ENCODE results near the gene DNAJC6.

The DNAJC6 gene

GRCh38 chr1:65443647-65444046 is 134.3 kb downstream of the DNAJC6 start:
- Histone ChIP-seq H4K20me1 (ENCODE audit: insufficient read depth, low read length, poor library complexity, severe bottlenecking) (no peaks in the 10 kb centered on the region), H3K9me3 (ENCODE audit: insufficient read depth, low read depth, low read length) (no peaks in the 10 kb centered on the region), H2AFZ (ENCODE audit: low read length) (no peak overlapping the region), H3K4me1 (ENCODE audit: insufficient read depth, low read length, poor library complexity, severe bottlenecking) (no peaks in the 10 kb centered on the region), H3K36me3 (ENCODE audit: insufficient read depth, low read length) (no peaks in the 10 kb centered on the region), H3K79me2 (ENCODE audit: insufficient read depth, low read length) (no peaks in the 10 kb centered on the region), H3F3A (ENCODE audit: low read depth) (no peaks in the 10 kb centered on the region), H3K4me3 (ENCODE audit: low read length, poor library complexity, severe bottlenecking) (no peak overlapping the region), H3K4me2 (ENCODE audit: low read depth, low read length, poor library complexity, severe bottlenecking) (no peak overlapping the region), H3K9ac (ENCODE audit: low read depth, low read length, poor library complexity, severe bottlenecking) (no peak overlapping the region), H3K27me3 (ENCODE audit: insufficient read depth, low read length, poor library complexity, severe bottlenecking) (no peaks in the 10 kb centered on the region), H3K9me2 (replicated peaks; ENCODE audit: low read depth, low read length) (no peaks in the 10 kb centered on the region)
- TF ChIP-seq CTCF (conservative IDR thresholded peaks at IDR 0.05; ENCODE audit: low read length) (no peak), EZH2phosphoT487 (IDR thresholded peaks at IDR 0.05; ENCODE audit: borderline replicate concordance) (no peak)

GRCh38 chr1:65444128-65444640 is 134.8 kb downstream of the DNAJC6 start:
- Histone ChIP-seq H3K9me3 (ENCODE audit: insufficient read depth, low read depth, low read length) (no peaks in the 10 kb centered on the region), H4K20me1 (ENCODE audit: insufficient read depth, low read length, poor library complexity, severe bottlenecking) (no peaks in the 10 kb centered on the region), H2AFZ (ENCODE audit: low read length) (no peak overlapping the region), H3K36me3 (ENCODE audit: insufficient read depth, low read length) (no peaks in the 10 kb centered on the region), H3K9me2 (replicated peaks; ENCODE audit: low read depth, low read length) (no peaks in the 10 kb centered on the region), H3K9ac (ENCODE audit: low read depth, low read length, poor library complexity, severe bottlenecking) (no peak overlapping the region), H3K4me3 (ENCODE audit: low read length, poor library complexity, severe bottlenecking) (no peak overlapping the region), H3K4me1 (ENCODE audit: insufficient read depth, low read length, poor library complexity, severe bottlenecking) (no peaks in the 10 kb centered on the region), H3K27me3 (ENCODE audit: insufficient read depth, low read length, poor library complexity, severe bottlenecking) (no peaks in the 10 kb centered on the region), H3K4me2 (ENCODE audit: low read depth, low read length, poor library complexity, severe bottlenecking) (no peak overlapping the region), H3K79me2 (ENCODE audit: insufficient read depth, low read length) (no peaks in the 10 kb centered on the region), H3F3A (ENCODE audit: low read depth) (no peaks in the 10 kb centered on the region)
- TF ChIP-seq EZH2phosphoT487 (IDR thresholded peaks at IDR 0.05; ENCODE audit: borderline replicate concordance) (no peak), CTCF (conservative IDR thresholded peaks at IDR 0.05; ENCODE audit: low read length) (no peak)

GRCh38 chr1:65445837-65446236 is 136.5 kb downstream of the DNAJC6 start:
- TF ChIP-seq EZH2phosphoT487 (IDR thresholded peaks at IDR 0.05; ENCODE audit: borderline replicate concordance) = no peak
- no peak for TF ChIP-seq CTCF (conservative IDR thresholded peaks at IDR 0.05; ENCODE audit: low read length)
- Histone ChIP-seq H3K9ac (ENCODE audit: low read depth, low read length, poor library complexity, severe bottlenecking) (no peak overlapping the region), H3K27me3 (ENCODE audit: insufficient read depth, low read length, poor library complexity, severe bottlenecking) (no peaks in the 10 kb centered on the region)

More at GRCh38 chr1:65445837-65446236, 136.5 kb downstream of the DNAJC6 start:
- Histone ChIP-seq H3K4me2 (ENCODE audit: low read depth, low read length, poor library complexity, severe bottlenecking) (no peak overlapping the region), H3K9me3 (ENCODE audit: insufficient read depth, low read depth, low read length) (no peaks in the 10 kb centered on the region), H4K20me1 (ENCODE audit: insufficient read depth, low read length, poor library complexity, severe bottlenecking) (no peaks in the 10 kb centered on the region), H3K4me1 (ENCODE audit: insufficient read depth, low read length, poor library complexity, severe bottlenecking) (no peaks in the 10 kb centered on the region), H3K9me2 (replicated peaks; ENCODE audit: low read depth, low read length) (no peaks in the 10 kb centered on the region), H3K36me3 (ENCODE audit: insufficient read depth, low read length) (no peaks in the 10 kb centered on the region), H2AFZ (ENCODE audit: low read length) (no peak overlapping the region), H3F3A (ENCODE audit: low read depth) (no peaks in the 10 kb centered on the region), H3K4me3 (ENCODE audit: low read length, poor library complexity, severe bottlenecking) (no peak overlapping the region), H3K79me2 (ENCODE audit: insufficient read depth, low read length) (no peaks in the 10 kb centered on the region)
